ENCODE data around the gene MZT1.

GRCh38 chr13:72757792-72758535 is 30.5 kb upstream of the MZT1 start:
- TF ChIP-seq EZH2phosphoT487 (IDR thresholded peaks at IDR 0.05; ENCODE audit: borderline replicate concordance) (no peak), CTCF (conservative IDR thresholded peaks at IDR 0.05; ENCODE audit: low read length) (no peak)

All from Loucy (cell line).